ENCODE measurements around the gene TCAF2.
"Not testable (repeated sequence)": the region's sequence is repeated elsewhere in the genome, so short reads cannot be mapped to it uniquely, and the experiment has no call there.

DNA sequence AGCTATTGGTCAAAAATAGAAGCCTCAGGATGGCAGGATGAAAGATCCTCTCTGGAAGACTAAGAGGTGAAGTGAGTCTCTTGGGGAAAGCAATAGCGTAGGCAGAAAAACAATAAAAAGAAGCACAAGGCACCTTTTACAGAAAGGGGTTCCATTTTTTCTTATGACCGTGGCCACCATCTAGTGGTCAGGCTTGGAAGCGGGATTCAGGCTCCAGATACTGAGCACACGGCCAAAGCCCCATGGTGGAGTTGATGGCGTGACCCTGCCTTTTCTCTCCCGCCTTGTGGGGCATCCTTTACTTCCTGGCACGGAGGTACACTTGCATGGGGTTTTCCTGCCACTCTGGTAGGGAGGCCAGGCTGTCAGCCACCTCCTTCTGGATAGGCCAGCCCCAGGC is 18.6 kb downstream of the TCAF2 start:
- TF ChIP-seq TAF1 (IDR thresholded peaks at IDR 0.05; ENCODE audit: borderline replicate concordance, low read depth, low read length); POLR2A (IDR thresholded peaks at IDR 0.05; ENCODE audit: low read depth, low read length): not testable (repeated sequence)
